ENCODE measurements around the gene RTN1. TPM values are rescaled to one million over a fixed set of nuclear protein-coding genes. Genes with fewer than 3 reads are reported as not detected.

The RTN1 gene
- total and polyA plus RNA-seq, 10 of the 15 experiments (the other 5 are each of a cell fraction or from before 2014, with no cell fraction given): 0.03 to 0.55 (median 0.13) TPM; not detected in 4

GRCh38 chr14:59632381-59632780 lies 238.2 kb downstream of the RTN1 start (continued):
- TF ChIP-seq NR2C2 (IDR thresholded peaks at IDR 0.05; ENCODE audit: borderline replicate concordance, control insufficient read depth, insufficient read length, low read depth) (no peak), SMAD5 (IDR thresholded peaks at IDR 0.05; ENCODE audit: low read depth) (no peak), PBX3 (IDR thresholded peaks at IDR 0.05; ENCODE audit: insufficient replicate concordance, low read depth, low read length) (no peak), CTCF (IDR thresholded peaks at IDR 0.05 in 2 of 3, conservative IDR thresholded peaks at IDR 0.05 in 1 of 3; ENCODE audit: control insufficient read depth in 2 of 3, extremely low read depth in 1 of 3, insufficient read depth in 1 of 3, low read depth in 3 of 3, low read length in 3 of 3) (peak; percentile 52 to 61 (median 56); a peak in 5 of 6 replicates)

GRCh38 chr14:59631237-59631636 lies 239.3 kb downstream of the RTN1 start:
- no peaks in the 10 kb centered on the region for H3K9me3 ChIP-seq (replicated peaks; ENCODE audit: control insufficient read depth, insufficient read depth, low read length)
- no peaks in the 10 kb centered on the region for H3K36me3 ChIP-seq (ENCODE audit: control insufficient read depth in 2 of 2, insufficient read depth in 2 of 2, low read length in 1 of 2)
- H3K4me3 ChIP-seq: no peak overlapping the region
- DNase-seq (ENCODE audit: low read depth, low spot score) (no peak), FAIRE-seq (no peak), ATAC-seq (peak; percentile 57; the same call in 2 of the 3 replicates)
- H3K4me1 ChIP-seq (ENCODE audit: control insufficient read depth, insufficient read depth, low read length): no peaks in the 10 kb centered on the region
- H3K79me2 ChIP-seq (ENCODE audit: control insufficient read depth, insufficient read depth, low read length): no peaks in the 10 kb centered on the region
- RAD21 ChIA-PET (ENCODE audit: unreplicated experiment): no interaction called here
- in situ Hi-C loops (cut with MboI): loop anchor here (5.0 kb wide), 1 partner anchor 556 kb away; no protein-coding TSS in a partner anchor
- no peak overlapping the region for H3K9ac ChIP-seq (ENCODE audit: control insufficient read depth, insufficient read depth, low read length)
- intact Hi-C loops (cut with micrococcal nuclease; ENCODE audit: unreplicated experiment): loop anchor here (10.0 kb wide), 1 partner anchor 424 kb away; no protein-coding TSS in a partner anchor
- H4K20me1 ChIP-seq (ENCODE audit: control insufficient read depth, insufficient read depth): no peaks in the 10 kb centered on the region
- H3K4me2 ChIP-seq (ENCODE audit: control insufficient read depth, insufficient read depth): no peak overlapping the region
- CTCF ChIA-PET: interaction anchor here (2.5 to 2.6 kb wide), 2 partner anchors 58 to 267 kb away, joined by 18 to 26 read pairs; no protein-coding TSS in a partner anchor
- H2AFZ ChIP-seq (ENCODE audit: control insufficient read depth, low read depth, low read length): no peak overlapping the region
- H3K27ac ChIP-seq (ENCODE audit: control insufficient read depth, insufficient read depth): no peak overlapping the region
- H3K27me3 ChIP-seq (replicated peaks in 1 of 2; ENCODE audit: control insufficient read depth in 2 of 2, insufficient read depth in 2 of 2, low read length in 1 of 2): peaks cover 3 to 4% of the 10 kb centered on the region in 2 experiments; a peak in 3 of 4 replicates
- no TSS peak for BruUV-seq (replicated peaks)
- SMC1A ChIA-PET (ENCODE audit: uncharacterized antibody, unreplicated experiment): interaction anchor here (2.4 kb wide), 1 partner anchor 286 kb away, joined by 12 read pairs; no protein-coding TSS in a partner anchor
- WGBS (ENCODE audit: insufficient coverage, insufficient replicate concordance, low lambda C conversion rate, missing lambda C conversion rate): 2% methylated on average over 3 of the region's 3 CpGs
- POLR2A ChIA-PET: no interaction called here
- TF ChIP-seq HSF1 (IDR thresholded peaks at IDR 0.05; ENCODE audit: low read depth, low read length): no peak
- no peak for TF ChIP-seq PKNOX1 (IDR thresholded peaks at IDR 0.05)
- no peak for TF ChIP-seq RELB (IDR thresholded peaks at IDR 0.05; ENCODE audit: low read depth)
- no peak for TF ChIP-seq TAF1 (IDR thresholded peaks at IDR 0.05; ENCODE audit: borderline replicate concordance, low read depth, low read length)
- no peak for TF ChIP-seq BCL11A (IDR thresholded peaks at IDR 0.05; ENCODE audit: low read depth, low read length)
- no peak for TF ChIP-seq MYB (IDR thresholded peaks at IDR 0.05; ENCODE audit: borderline replicate concordance, low read depth, low read length)
- TF ChIP-seq PAX8 (IDR thresholded peaks at IDR 0.05): no peak
- no peak for TF ChIP-seq IKZF1 (conservative IDR thresholded peaks at IDR 0.05)
- no peak for TF ChIP-seq MYC (IDR thresholded peaks at IDR 0.05; ENCODE audit: insufficient read depth, insufficient read length, insufficient replicate concordance, low read length, severe bottlenecking)
- TF ChIP-seq RFX5 (IDR thresholded peaks at IDR 0.05; ENCODE audit: low read depth, low read length): no peak
